ENCODE measurements around the gene TFAP2A.

Gene TFAP2A

DNA sequence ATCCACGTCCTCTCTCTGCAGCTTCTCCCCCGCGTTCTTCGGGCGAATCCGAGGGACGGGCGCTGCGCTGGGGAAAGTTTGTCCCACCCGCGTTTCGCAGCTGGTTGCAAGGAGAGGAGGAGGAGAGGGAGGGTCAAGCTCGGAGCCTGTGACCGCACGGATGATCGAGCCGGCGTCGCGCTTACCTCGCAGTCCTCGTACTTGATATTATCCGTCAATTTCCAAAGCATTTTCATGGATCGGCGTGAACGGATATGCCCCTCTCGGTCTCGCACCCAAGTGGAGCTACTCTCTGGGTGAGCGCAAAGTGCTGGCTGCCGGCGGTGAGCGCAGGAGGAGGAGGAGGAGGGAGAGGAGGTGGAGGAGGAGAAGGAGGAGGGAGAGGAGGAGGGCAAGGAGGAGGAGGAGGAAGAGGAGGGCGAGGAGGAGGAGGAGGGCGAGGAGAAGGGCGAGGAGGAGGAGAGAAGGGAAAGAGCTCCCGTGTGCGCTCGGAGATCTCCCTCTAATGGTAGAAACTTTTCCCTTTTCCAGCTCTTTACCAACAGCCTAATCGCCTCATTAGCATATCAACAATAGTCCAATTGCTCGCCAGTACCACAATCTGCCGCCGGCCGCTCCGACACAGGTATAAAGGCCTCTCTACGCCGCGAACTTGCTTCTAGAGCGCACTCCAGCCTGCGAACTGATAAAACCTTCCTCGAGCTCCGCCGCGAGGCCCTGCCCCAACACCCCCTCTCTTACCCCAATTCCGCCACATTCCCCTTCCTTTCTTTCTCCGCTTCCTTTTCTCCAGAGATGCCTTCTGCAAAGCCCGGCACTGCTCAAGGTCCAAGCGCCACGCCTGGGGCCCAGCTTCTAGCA lies at the start of gene TFAP2A (continued):
- peak; percentile 99 for TF ChIP-seq EGR2 (tag by site-specific recombination; IDR thresholded peaks at IDR 0.05; ENCODE audit: low read depth)
- no peak for TF ChIP-seq ZNF174 (tag by site-specific recombination; IDR thresholded peaks at IDR 0.05)
- no peak for TF ChIP-seq OVOL3 (tag by site-specific recombination; IDR thresholded peaks at IDR 0.05)
- TF ChIP-seq, protein P1, sequence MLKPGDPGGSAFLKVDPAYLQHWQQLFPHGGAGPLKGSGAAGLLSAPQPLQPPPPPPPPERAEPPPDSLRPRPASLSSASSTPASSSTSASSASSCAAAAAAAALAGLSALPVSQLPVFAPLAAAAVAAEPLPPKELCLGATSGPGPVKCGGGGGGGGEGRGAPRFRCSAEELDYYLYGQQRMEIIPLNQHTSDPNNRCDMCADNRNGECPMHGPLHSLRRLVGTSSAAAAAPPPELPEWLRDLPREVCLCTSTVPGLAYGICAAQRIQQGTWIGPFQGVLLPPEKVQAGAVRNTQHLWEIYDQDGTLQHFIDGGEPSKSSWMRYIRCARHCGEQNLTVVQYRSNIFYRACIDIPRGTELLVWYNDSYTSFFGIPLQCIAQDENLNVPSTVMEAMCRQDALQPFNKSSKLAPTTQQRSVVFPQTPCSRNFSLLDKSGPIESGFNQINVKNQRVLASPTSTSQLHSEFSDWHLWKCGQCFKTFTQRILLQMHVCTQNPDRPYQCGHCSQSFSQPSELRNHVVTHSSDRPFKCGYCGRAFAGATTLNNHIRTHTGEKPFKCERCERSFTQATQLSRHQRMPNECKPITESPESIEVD (tag by site-specific recombination; IDR thresholded peaks at IDR 0.05), result no peak
- TF ChIP-seq ZNF548 (tag by site-specific recombination; IDR thresholded peaks at IDR 0.05), result no peak
- no peak for TF ChIP-seq ZNF791 (tag by site-specific recombination; IDR thresholded peaks at IDR 0.05)
- no peak for TF ChIP-seq ZNF354C (tag by site-specific recombination; IDR thresholded peaks at IDR 0.05; ENCODE audit: borderline replicate concordance, low read depth)
- 0 out of 2 replicates have a peak, but pooled peaks have one; percentile 12 for TF ChIP-seq ZNF792 (tag by site-specific recombination; IDR thresholded peaks at IDR 0.05)
- TF ChIP-seq, protein P2, sequence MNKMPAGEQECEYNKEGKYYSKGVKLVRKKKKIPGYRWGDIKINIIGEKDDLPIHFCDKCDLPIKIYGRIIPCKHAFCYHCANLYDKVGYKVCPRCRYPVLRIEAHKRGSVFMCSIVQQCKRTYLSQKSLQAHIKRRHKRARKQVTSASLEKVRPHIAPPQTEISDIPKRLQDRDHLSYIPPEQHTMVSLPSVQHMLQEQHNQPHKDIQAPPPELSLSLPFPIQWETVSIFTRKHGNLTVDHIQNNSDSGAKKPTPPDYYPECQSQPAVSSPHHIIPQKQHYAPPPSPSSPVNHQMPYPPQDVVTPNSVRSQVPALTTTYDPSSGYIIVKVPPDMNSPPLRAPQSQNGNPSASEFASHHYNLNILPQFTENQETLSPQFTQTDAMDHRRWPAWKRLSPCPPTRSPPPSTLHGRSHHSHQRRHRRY (tag by site-specific recombination; IDR thresholded peaks at IDR 0.05), result no peak
- peak; percentile 57; the same call in 1 of the 2 replicates for TF ChIP-seq ZSCAN16 (tag by site-specific recombination; IDR thresholded peaks at IDR 0.05)
- no peak for TF ChIP-seq ZNF530 (tag by site-specific recombination; IDR thresholded peaks at IDR 0.05; ENCODE audit: low read depth)
- TF ChIP-seq, protein P3, sequence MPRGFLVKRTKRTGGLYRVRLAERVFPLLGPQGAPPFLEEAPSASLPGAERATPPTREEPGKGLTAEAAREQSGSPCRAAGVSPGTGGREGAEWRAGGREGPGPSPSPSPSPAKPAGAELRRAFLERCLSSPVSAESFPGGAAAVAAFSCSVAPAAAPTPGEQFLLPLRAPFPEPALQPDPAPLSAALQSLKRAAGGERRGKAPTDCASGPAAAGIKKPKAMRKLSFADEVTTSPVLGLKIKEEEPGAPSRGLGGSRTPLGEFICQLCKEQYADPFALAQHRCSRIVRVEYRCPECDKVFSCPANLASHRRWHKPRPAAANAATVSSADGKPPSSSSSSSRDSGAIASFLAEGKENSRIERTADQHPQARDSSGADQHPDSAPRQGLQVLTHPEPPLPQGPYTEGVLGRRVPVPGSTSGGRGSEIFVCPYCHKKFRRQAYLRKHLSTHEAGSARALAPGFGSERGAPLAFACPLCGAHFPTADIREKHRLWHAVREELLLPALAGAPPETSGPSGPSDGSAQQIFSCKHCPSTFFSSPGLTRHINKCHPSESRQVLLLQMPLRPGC (tag by site-specific recombination; IDR thresholded peaks at IDR 0.05), result peak; percentile 65
- no peak for TF ChIP-seq SALL2 (tag by site-specific recombination; IDR thresholded peaks at IDR 0.05; ENCODE audit: borderline replicate concordance)
- TF ChIP-seq ZNF146 (tag by site-specific recombination; IDR thresholded peaks at IDR 0.05), result 0 out of 2 replicates have a peak, but pooled peaks have one; percentile 2
- TF ChIP-seq, protein P4, sequence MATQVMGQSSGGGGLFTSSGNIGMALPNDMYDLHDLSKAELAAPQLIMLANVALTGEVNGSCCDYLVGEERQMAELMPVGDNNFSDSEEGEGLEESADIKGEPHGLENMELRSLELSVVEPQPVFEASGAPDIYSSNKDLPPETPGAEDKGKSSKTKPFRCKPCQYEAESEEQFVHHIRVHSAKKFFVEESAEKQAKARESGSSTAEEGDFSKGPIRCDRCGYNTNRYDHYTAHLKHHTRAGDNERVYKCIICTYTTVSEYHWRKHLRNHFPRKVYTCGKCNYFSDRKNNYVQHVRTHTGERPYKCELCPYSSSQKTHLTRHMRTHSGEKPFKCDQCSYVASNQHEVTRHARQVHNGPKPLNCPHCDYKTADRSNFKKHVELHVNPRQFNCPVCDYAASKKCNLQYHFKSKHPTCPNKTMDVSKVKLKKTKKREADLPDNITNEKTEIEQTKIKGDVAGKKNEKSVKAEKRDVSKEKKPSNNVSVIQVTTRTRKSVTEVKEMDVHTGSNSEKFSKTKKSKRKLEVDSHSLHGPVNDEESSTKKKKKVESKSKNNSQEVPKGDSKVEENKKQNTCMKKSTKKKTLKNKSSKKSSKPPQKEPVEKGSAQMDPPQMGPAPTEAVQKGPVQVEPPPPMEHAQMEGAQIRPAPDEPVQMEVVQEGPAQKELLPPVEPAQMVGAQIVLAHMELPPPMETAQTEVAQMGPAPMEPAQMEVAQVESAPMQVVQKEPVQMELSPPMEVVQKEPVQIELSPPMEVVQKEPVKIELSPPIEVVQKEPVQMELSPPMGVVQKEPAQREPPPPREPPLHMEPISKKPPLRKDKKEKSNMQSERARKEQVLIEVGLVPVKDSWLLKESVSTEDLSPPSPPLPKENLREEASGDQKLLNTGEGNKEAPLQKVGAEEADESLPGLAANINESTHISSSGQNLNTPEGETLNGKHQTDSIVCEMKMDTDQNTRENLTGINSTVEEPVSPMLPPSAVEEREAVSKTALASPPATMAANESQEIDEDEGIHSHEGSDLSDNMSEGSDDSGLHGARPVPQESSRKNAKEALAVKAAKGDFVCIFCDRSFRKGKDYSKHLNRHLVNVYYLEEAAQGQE (tag by site-specific recombination; IDR thresholded peaks at IDR 0.05), result no peak
- no peak for TF ChIP-seq ZNF571 (tag by site-specific recombination; IDR thresholded peaks at IDR 0.05)
- TF ChIP-seq SP7 (tag by site-specific recombination; IDR thresholded peaks at IDR 0.05), result peak; percentile 78
- peak; percentile 62 for TF ChIP-seq ZXDB (tag by site-specific recombination; IDR thresholded peaks at IDR 0.05)
- no peak for TF ChIP-seq ZNF510 (tag by site-specific recombination; IDR thresholded peaks at IDR 0.05; ENCODE audit: insufficient replicate concordance)
- TF ChIP-seq ZSCAN30 (tag by site-specific recombination; IDR thresholded peaks at IDR 0.05), result peak; percentile 95
- TF ChIP-seq TCF7L2 (IDR thresholded peaks at IDR 0.05; ENCODE audit: borderline replicate concordance, low read depth, low read length), result peak; percentile 45; the same call in 1 of the 2 replicates
- TF ChIP-seq, protein P5, sequence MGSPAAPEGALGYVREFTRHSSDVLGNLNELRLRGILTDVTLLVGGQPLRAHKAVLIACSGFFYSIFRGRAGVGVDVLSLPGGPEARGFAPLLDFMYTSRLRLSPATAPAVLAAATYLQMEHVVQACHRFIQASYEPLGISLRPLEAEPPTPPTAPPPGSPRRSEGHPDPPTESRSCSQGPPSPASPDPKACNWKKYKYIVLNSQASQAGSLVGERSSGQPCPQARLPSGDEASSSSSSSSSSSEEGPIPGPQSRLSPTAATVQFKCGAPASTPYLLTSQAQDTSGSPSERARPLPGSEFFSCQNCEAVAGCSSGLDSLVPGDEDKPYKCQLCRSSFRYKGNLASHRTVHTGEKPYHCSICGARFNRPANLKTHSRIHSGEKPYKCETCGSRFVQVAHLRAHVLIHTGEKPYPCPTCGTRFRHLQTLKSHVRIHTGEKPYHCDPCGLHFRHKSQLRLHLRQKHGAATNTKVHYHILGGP (tag by site-specific recombination; IDR thresholded peaks at IDR 0.05), result no peak
- no peak for TF ChIP-seq ZBTB1 (tag by site-specific recombination; IDR thresholded peaks at IDR 0.05)
- no peak for TF ChIP-seq ZFP41 (tag by site-specific recombination; IDR thresholded peaks at IDR 0.05; ENCODE audit: borderline replicate concordance)
- no peak; the same call in 1 of the 2 replicates for TF ChIP-seq YY1 (tag by site-specific recombination; IDR thresholded peaks at IDR 0.05)
- TF ChIP-seq REPIN1 (tag by site-specific recombination; IDR thresholded peaks at IDR 0.05; ENCODE audit: low read depth), result peak; percentile 90
- no peak for TF ChIP-seq SCRT2 (tag by site-specific recombination; IDR thresholded peaks at IDR 0.05)
- TF ChIP-seq ZNF707 (tag by site-specific recombination; IDR thresholded peaks at IDR 0.05), result no peak
- TF ChIP-seq ZNF776 (tag by site-specific recombination; IDR thresholded peaks at IDR 0.05; ENCODE audit: borderline replicate concordance), result no peak
- TF ChIP-seq ZNF266 (tag by site-specific recombination; IDR thresholded peaks at IDR 0.05; ENCODE audit: low read depth), result peak; percentile 2; the same call in 1 of the 2 replicates
- TF ChIP-seq ZNF555 (tag by site-specific recombination; conservative IDR thresholded peaks at IDR 0.05), result no peak

All from HEK293 (cell line).